AML-193 (cell line): ENCODE measurements around the gene SLC2A6.
A peak's percentile ranks its signal among the peaks of the same experiment; 100 is the strongest.

Experiments
- DNase-seq, 2 experiments: peaks; one replicate each; lab custom pipeline; 2025; lab: John Stamatoyannopoulos, UW

The SLC2A6 gene

DNA sequence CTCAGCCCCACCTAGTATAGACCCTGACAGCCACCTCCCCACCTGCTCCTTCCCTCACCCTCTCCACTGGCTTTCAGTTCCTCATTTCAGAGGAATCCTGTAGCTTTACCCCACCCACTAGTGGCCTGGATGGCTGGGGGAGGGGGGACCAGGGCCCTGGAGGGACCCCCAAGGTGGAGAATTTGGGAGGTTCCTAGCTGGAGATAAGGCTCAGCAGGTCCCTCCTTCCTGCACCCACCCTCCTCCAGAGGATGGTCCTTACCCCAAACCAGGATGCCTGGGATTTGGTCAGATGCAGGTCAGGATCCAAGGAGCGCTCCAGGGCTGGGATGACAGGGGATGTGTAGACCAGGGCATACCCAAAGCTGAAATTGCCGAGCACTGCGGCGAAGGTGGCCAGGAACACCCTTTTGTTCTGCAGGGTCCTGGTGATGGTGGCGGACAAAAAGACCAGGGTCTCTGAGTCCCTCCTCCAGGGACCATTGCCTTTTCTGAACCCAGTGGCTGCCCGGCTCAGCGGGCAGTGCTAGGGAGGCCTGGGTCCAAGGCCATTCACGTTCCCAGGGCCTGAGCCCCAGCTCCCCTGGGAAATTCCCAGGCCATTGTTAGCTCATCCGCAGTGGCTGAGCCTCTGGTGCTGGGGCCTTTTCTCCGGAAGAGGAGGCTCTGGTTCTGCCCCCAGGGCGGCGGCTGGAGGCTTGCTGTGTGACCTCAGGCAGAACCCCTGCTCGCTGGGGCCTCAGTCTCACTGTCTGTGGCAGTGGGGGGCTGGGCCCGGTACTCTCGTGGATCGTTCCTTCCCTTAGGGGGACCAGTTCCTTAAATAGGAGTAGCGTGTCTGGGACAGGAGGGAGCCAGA lies 678 bp downstream of the SLC2A6 start:
- no peak for DNase-seq

- no peak for DNase-seq
Observed at GRCh38 chr9:133477461-133477860, 1.4 kb downstream of the SLC2A6 start.

- no peak for DNase-seq
Observed at GRCh38 chr9:133476941-133477340, 2.0 kb downstream of the SLC2A6 start.

DNA sequence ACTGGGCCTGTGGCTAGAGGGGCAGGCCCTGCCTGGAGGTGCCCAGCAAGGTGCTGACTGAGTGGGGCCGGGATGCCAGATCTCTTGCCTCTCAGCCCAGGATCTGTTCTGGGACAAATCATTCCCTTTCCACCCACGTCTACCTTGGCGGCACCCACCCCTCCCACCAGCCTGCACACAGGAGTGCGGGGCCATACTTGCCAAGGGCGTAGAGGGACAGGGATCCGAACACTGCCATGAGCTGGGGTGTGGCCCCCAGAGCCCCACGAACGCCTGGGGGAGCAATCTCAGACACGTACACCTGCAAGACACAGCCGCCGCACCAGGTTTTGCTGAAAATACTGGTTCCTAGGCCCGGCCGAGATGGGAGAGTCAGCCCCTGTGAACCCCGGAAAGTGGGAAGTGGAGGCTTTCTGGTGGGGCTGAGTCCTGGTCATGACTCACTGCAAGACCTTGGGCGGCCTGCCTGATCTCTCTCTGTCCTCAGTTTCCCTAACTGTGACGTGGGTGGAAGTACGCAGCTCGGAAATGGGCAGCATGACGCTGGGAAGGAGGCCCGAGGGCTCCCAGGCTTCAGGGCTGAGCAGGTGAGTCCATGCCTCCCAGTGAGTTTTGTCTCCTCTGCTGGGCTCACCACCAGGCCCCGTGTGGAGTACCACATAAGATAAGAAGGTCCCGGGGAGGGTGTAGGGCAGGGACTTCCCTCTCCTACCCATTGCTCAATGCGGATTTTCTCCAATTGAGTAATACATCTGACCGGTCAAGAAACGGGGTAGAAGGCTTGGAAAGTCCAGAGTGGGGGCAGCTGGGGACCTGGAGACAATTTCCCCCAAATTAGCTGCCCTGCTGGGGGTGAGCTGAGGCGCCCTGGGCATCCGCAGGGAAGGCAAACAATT lies 2.6 kb downstream of the SLC2A6 start:
- peak; percentile 46 to 66 for DNase-seq

DNA sequence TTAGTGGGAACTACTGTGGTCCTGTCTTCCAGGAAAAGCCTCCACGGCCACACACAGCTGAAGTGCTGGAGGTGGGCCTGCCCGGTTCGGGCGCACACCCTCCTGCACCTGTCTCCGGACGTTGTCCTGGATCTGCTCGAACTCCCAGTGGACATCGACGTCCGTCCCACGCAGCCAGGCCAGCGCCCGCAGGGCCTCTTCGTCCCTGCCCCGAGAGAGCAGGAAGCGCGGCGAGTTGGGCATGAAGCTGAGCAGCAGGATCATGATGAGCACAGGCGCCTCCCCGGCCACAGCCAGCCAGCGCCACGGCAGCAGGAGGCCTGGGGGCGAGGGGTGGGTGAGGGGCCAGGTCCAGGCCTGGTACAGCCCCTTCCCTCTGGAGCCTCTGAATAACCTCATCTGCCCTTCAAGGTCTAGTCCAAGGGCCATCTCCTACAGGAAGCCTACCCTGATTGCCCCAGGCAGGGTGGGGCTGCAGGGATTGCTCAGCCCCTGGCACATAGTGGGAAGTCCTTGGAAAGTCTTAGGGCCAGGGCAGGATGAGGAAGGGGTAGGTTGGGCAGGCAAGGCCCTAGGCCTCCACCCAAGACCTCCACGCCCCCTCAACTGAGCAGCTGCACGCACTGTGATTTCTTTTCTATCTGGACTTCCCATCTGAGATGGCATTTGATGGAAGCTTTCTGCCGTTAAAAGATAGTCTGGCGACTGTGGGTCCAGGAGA lies 3.4 kb downstream of the SLC2A6 start:
- no peak for DNase-seq

GRCh38 chr9:133474853-133475252 lies 4.0 kb downstream of the SLC2A6 start:
- DNase-seq, result no peak

GRCh38 chr9:133474215-133474614 lies 4.7 kb downstream of the SLC2A6 start:
- DNase-seq, result peak; percentile 13 to 22

DNA sequence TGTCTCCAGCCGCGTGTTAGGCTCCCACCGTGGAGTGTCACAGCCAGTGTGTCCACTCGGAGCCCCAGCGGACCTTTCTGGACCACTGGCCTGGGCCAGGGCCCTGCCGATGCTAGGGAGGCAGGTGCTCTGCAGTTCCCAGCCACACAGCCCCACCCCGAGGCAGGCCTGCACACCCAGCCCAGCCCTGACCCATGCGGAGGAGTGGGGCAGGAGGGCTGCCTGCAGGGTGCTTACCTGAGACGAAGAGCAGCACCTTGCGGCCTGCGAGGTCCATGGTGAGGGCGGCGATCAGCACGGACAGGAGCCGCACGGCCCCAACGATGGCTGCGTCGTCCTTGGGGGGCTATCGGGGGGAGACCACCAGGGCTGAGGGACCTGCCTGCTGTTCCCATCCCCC lies 5.2 kb downstream of the SLC2A6 start:
- no peak for DNase-seq

DNA sequence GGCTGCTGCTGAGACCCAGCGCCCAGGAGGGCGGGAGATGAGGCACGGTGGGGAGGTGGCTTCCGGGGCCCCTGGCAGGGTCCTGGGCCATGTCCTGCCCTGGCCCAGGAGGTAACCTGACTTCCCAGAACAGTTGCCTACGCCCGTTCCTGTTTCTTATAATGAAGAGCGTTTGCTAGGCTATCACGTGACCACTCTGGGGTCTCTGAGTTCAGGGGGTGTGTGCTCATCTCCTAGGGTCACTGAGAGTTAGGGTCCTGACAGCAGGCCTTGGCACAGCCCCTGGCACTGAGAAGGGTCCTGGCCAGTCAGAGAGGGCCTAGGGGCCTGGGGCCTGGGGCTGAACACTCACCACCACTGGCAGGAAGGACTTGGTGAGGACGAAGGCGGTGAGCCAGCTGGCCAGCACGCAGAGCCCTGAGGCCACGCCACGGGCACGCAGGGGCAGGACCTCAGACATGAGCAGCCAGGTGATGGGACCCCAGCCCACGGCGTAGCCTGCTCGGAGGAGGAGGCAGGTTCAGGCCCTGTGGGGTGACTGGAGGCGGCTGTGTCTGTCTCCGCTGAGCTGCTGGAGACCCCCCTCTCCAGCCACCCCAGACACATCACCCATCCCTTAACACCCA lies 6.0 kb downstream of the SLC2A6 start:
- DNase-seq, result no peak

DNA sequence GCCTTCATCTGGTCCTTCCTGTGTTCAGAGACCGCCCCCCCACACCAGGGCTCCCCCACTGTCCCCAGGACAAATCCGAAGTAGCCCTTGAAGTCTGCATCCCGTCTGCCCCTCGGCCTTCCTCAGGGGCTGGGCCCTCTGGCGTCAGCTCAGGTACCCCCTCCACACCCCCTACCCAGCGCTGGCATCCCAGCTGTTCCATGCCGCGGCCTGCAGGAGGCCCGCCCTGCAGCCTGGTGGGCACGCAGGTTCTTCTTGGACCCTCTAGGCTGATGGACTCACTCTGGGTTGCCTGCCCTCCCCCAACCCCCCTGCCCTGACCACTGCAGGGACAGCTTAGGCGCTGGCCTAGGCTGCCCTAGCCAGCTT lies 6.6 kb downstream of the SLC2A6 start:
- no peak for DNase-seq

DNA sequence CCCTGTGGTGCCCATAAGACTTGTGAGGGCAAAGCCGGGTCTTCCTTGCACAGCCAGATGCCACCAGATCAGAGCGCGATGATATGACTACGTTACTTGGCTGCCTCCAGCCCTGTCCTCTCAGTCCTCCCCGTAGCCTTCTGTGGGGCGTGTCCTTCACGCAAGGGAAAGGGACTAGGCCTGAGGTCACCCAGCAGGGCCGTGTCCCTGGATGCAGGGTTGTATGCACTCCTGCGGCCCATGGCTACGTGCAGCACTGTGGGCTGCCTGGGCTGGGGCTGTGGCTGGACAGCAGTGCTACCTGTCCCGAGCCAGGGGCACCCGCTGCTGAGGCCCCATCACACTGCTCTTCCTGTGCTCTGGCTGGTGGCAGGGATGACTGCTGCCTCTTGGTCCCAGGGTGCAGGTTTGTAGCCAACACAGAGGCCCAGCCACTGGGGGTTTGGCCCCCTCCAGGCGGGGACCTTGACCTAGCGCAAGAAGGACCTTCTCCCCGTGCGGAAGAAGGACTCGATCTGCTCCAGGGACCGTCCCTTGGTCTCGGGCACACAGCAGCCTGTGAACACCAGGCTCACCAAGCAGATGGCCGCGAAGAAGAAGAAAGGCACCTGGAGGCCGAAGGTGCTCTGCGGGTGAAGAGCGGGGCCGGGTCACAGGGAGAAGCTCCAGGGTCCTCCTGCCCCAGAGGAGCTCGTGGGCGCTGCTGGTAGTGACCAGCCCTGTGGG lies 7.2 kb downstream of the SLC2A6 start:
- no peak for DNase-seq

DNA sequence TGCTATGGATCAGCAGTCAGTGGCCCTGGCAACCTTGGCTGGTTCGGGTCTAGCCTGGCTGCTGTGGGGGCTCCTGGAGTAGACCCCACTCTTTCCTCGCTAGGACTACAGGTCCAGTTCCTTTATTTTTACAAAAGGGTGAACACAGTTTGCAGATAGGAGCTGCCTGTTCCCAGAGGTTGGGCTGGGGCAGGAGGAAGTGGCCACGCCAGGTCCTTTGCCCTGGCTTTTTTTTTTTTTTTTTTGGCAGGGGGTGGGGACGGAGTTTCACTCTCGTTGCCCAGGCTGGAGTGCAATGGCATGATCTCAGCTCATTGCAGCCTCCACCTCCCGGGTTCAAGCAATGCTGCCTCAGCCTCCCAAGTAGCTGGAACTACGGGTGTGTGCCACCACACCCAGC lies 7.9 kb downstream of the SLC2A6 start:
- DNase-seq, result no peak

GRCh38 chr9:133470427-133470924 lies 8.4 kb downstream of the SLC2A6 start:
- DNase-seq, result no peak

- DNase-seq, result no peak
Observed at GRCh38 chr9:133468777-133469421, 10.0 kb downstream of the SLC2A6 start.

- no peak for DNase-seq
Observed at GRCh38 chr9:133468374-133468773, 10.5 kb downstream of the SLC2A6 start.

DNA sequence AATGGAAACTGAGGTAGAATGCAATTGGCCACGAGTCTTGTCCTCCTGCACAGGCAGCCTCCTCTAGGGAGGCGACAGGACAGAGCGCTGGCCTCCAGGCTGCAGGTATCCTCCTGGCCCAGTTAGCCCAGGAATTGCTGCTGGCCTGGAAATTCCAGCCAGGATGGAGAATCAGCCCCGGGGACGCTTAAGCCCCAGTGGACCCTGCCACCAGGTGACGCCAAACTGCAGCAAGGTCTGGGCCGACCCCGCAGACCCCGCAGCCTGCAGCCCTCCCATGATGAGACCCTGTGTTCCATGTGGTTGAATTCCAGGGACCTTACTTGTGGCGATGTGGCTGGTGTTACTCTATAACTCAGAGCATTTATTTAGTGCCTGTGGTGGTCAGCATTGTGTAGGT lies 11.8 kb downstream of the SLC2A6 start:
- no peak for DNase-seq

- no peak for DNase-seq
Observed at GRCh38 chr9:133465984-133466383, 12.9 kb downstream of the SLC2A6 start.

GRCh38 chr9:133464638-133465037 lies 14.3 kb downstream of the SLC2A6 start:
- DNase-seq, result no peak

GRCh38 chr9:133463864-133464615 lies 14.9 kb downstream of the SLC2A6 start:
- no peak for DNase-seq
